CD4-positive, alpha-beta T cell (primary cell): ENCODE measurements around the gene ADGRA1. TPM values are rescaled to one million over a fixed set of nuclear protein-coding genes. Genes with fewer than 3 reads are reported as not detected.

Experiments
- ATAC-seq: fragments of 200-7000 bp; cut with Tn5 transposase; one replicate; pipeline ENCODE4 v1.10.0; 2022; ENCODE audit warnings: mild to moderate bottlenecking; ENCODE audit not compliant: poor library complexity
- CTCF ChIA-PET: fragments of 350-600 bp; sonication (Branson Sonifier 250); formaldehyde crosslinking; loops from one replicate; lab custom pipeline; 2021; ENCODE audit warnings: antibody characterized with exemption, inconsistent platforms; lab: Charles Lee
- POLR2A ChIA-PET: fragments of 350-600 bp; sonication (Branson Sonifier 250); formaldehyde crosslinking; loops from one replicate; lab custom pipeline; 2021; ENCODE audit warnings: antibody characterized with exemption, inconsistent platforms; lab: Charles Lee
- DNase-seq, 14 experiments: peaks; one replicate each; pipeline ENCODE4 v3.0.0-alpha.2; 2013 to 2020; ENCODE audit warnings: mixed read lengths in 2 of 14
- H3K27ac ChIP-seq, 2 donors: one replicate each; pipeline versions ENCODE4 v1.5.1 to v1.7.0; 2013; ENCODE audit warnings: low read length in 2 of 2, low read depth in 1 of 2, mild to moderate bottlenecking in 1 of 2
- H3K27me3 ChIP-seq, 2 experiments: 1 replicate in 1 of 2; 2 replicates in 1 of 2; pipeline versions ENCODE4 v1.6.1 to v1.7.0; 2013; ENCODE audit warnings: low read length in 2 of 2, control low read depth in 1 of 2, mild to moderate bottlenecking in 1 of 2, moderate library complexity in 1 of 2; ENCODE audit not compliant: insufficient read depth in 2 of 2, control insufficient read depth in 1 of 2
- H3K36me3 ChIP-seq: one replicate; pipeline ENCODE4 v1.6.1; 2013; ENCODE audit warnings: low read length, control low read depth; ENCODE audit not compliant: insufficient read depth
- H3K4me1 ChIP-seq: one replicate; pipeline ENCODE4 v1.6.1; 2013; ENCODE audit warnings: low read length, control low read depth; ENCODE audit not compliant: insufficient read depth
- H3K4me3 ChIP-seq: one replicate; pipeline ENCODE4 v1.5.1; 2013; ENCODE audit warnings: mild to moderate bottlenecking, low read length, moderate library complexity
- H3K9me3 ChIP-seq, 2 experiments: 1 replicate in 1 of 2; 2 replicates in 1 of 2; pipeline versions ENCODE4 v1.6.1 to v1.7.0; 2013; ENCODE audit warnings: low read length in 2 of 2, mild to moderate bottlenecking in 2 of 2, control low read depth in 1 of 2, moderate library complexity in 1 of 2; ENCODE audit not compliant: control insufficient read depth in 1 of 2, insufficient read depth in 1 of 2
- H3K27ac Mint-ChIP-seq: one replicate; pipeline ENCODE4 v1.8.0; 2020; ENCODE audit warnings: mixed read lengths
- H3K27me3 Mint-ChIP-seq: one replicate; pipeline ENCODE4 v1.8.0; 2021; ENCODE audit warnings: mixed read lengths
- H3K36me3 Mint-ChIP-seq: one replicate; pipeline ENCODE4 v1.8.0; 2021; ENCODE audit warnings: low read depth, mixed read lengths
- H3K4me1 Mint-ChIP-seq: one replicate; pipeline ENCODE4 v1.8.0; 2021; ENCODE audit warnings: low read depth, mixed read lengths
- H3K4me3 Mint-ChIP-seq: one replicate; pipeline ENCODE4 v1.8.0; 2020; ENCODE audit warnings: mild to moderate bottlenecking, mixed read lengths
- H3K9me3 Mint-ChIP-seq: one replicate; pipeline ENCODE4 v1.8.0; 2020; ENCODE audit warnings: mixed read lengths
- intact Hi-C, 2 experiments: fragments of 100-400 bp; cut with DNase I in 1 of 2; cut with micrococcal nuclease in 1 of 2; formaldehyde crosslinking; loops; one replicate each; pipeline versions ENCODE4 v1.15.1 to v1.9.0; 2023 to 2025; cut with DNase I, micrococcal nuclease
- total RNA-seq, 174 experiments: library from RNA in 2 of 174; stranded (reverse) in 2 of 174; gene quantifications; one replicate each; pipeline ENCODE4 v1.2.3 and lab custom pipeline; 2021 to 2026
- TF ChIP-seq, protein P1 (sequence below): fragments of 200-600 bp; IDR thresholded peaks from one replicate; pipeline ENCODE4 v1.8.0; 2022; ENCODE audit warnings: antibody characterized with exemption, mild to moderate bottlenecking

The ADGRA1 gene
- total RNA-seq, 2 experiments from 2014 or later = not detected

DNA sequence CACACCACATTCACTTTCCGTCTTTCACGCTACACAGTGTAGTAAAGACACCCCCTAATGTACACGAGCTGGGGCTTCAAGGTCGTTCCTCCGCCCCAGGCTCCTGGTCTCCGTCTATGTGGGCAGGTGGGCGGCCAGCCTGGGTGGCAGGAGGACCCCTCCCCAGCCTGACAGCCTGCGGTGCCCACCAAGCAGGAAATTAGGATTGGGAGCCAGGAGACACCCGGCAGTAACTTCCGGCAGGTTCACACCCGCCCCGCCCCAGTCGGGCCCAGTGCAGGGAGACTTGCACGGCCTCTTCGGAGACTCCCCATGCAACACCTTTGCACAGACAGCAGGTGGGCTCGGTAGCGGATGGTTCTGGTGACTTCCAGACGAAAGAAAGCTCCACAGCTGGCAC lies 27.7 kb upstream of the ADGRA1 start:
- ATAC-seq = no peak
- H3K27me3 ChIP-seq = peaks cover 0 to 7% of the 10 kb centered on the region in 2 experiments
- DNase-seq = no peak
- TF ChIP-seq, protein P1, sequence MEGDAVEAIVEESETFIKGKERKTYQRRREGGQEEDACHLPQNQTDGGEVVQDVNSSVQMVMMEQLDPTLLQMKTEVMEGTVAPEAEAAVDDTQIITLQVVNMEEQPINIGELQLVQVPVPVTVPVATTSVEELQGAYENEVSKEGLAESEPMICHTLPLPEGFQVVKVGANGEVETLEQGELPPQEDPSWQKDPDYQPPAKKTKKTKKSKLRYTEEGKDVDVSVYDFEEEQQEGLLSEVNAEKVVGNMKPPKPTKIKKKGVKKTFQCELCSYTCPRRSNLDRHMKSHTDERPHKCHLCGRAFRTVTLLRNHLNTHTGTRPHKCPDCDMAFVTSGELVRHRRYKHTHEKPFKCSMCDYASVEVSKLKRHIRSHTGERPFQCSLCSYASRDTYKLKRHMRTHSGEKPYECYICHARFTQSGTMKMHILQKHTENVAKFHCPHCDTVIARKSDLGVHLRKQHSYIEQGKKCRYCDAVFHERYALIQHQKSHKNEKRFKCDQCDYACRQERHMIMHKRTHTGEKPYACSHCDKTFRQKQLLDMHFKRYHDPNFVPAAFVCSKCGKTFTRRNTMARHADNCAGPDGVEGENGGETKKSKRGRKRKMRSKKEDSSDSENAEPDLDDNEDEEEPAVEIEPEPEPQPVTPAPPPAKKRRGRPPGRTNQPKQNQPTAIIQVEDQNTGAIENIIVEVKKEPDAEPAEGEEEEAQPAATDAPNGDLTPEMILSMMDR = no peak
- H3K4me3 ChIP-seq = no peak overlapping the region
- Mint-ChIP-seq H3K36me3 (no peaks in the 10 kb centered on the region), H3K4me3 (no peak overlapping the region), H3K4me1 (peaks cover 5% of the 10 kb centered on the region), H3K27ac (no peak overlapping the region), H3K9me3 (no peaks in the 10 kb centered on the region), H3K27me3 (no peaks in the 10 kb centered on the region)
- H3K36me3 ChIP-seq = no peaks in the 10 kb centered on the region
- intact Hi-C loops = no loop called here
- peaks cover 0 to 19% of the 10 kb centered on the region in 2 experiments for H3K9me3 ChIP-seq
- H3K4me1 ChIP-seq = peaks cover 11% of the 10 kb centered on the region
- POLR2A ChIA-PET = no interaction called here
- no peak overlapping the region for H3K27ac ChIP-seq
- CTCF ChIA-PET = no interaction called here

DNA sequence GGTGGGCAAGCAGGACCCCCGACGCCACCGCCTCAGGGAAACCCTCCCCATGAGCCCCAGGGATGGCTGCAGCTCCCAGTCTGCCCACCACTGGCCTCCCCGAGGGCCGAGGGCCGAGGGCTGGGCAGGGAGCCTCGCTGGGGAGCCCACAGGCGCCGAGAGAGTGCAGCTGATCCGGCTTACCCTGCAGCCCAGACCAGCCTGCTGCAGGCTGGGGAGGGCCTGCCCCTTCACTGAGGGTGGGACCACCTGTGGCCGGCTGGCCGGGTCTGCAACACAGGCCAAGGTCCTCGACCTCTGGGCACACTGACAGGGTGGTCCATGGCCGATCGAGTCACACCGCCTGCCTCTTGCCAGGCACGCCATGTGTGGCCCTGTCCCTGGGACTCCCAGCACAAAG lies 27.3 kb upstream of the ADGRA1 start:
- H3K27ac ChIP-seq = no peak overlapping the region
- no peaks in the 10 kb centered on the region for H3K36me3 ChIP-seq
- TF ChIP-seq, protein P1 = no peak
- Mint-ChIP-seq H3K9me3 (no peaks in the 10 kb centered on the region), H3K27ac (no peak overlapping the region), H3K36me3 (no peaks in the 10 kb centered on the region), H3K4me1 (peaks cover 5% of the 10 kb centered on the region), H3K4me3 (no peak overlapping the region), H3K27me3 (no peaks in the 10 kb centered on the region)
- ChIA-PET CTCF (no interaction called here), POLR2A (no interaction called here)
- peaks cover 0 to 19% of the 10 kb centered on the region in 2 experiments for H3K9me3 ChIP-seq
- no peak overlapping the region for H3K4me3 ChIP-seq
- peaks cover 11% of the 10 kb centered on the region for H3K4me1 ChIP-seq
- intact Hi-C loops = no loop called here
- ATAC-seq (no peak), DNase-seq (no peak)
- peaks cover 0 to 7% of the 10 kb centered on the region in 2 experiments for H3K27me3 ChIP-seq

DNA sequence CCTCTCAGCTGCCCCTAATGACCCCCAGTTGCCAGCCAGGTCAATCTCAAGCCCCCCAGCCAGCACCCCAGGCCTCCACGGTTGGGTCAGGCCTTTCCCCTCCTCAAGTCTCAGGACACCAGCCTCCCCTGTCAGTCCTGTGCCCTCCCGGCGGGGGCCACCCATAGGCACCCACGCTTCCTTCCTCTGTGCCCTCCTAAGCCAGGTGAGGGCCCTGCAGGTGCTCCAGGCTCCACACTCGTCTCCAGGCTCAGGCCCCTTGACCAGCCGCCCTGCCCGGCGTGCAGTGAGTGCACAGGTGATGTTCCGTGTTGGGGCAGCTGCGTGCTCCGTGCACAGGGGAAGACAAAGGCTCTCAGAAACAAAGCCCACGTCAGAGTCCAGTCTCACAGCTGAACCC lies 26.8 kb upstream of the ADGRA1 start:
- ChIA-PET CTCF (no interaction called here), POLR2A (no interaction called here)
- Histone ChIP-seq H3K27me3 (peaks cover 0 to 7% of the 10 kb centered on the region in 2 experiments), H3K4me1 (peaks cover 11% of the 10 kb centered on the region), H3K9me3 (peaks cover 0 to 19% of the 10 kb centered on the region in 2 experiments), H3K4me3 (no peak overlapping the region), H3K27ac (no peak overlapping the region), H3K36me3 (no peaks in the 10 kb centered on the region)
- H3K27me3 Mint-ChIP-seq = no peaks in the 10 kb centered on the region
- no peak overlapping the region for H3K27ac Mint-ChIP-seq
- no peak for DNase-seq
- no peaks in the 10 kb centered on the region for H3K9me3 Mint-ChIP-seq
- H3K4me3 Mint-ChIP-seq = no peak overlapping the region
- intact Hi-C loops = no loop called here
- TF ChIP-seq, protein P1 = no peak
- H3K36me3 Mint-ChIP-seq = no peaks in the 10 kb centered on the region
- peaks cover 5% of the 10 kb centered on the region for H3K4me1 Mint-ChIP-seq
- ATAC-seq = no peak
